HG03469 (cell line): ENCODE measurements around the gene CABLES1.
"Not testable (repeated sequence)": the region's sequence is repeated elsewhere in the genome, so short reads cannot be mapped to it uniquely, and the experiment has no call there.

Source experiments
- ATAC-seq: cut with Tn5 transposase; IDR thresholded peaks from one replicate; pipeline ENCODE4 v1.9.1; 2021; ENCODE audit warnings: mild to moderate bottlenecking, moderate library complexity, moderate number of reproducible peaks; ENCODE audit not compliant: unreplicated experiment

The CABLES1 gene

DNA sequence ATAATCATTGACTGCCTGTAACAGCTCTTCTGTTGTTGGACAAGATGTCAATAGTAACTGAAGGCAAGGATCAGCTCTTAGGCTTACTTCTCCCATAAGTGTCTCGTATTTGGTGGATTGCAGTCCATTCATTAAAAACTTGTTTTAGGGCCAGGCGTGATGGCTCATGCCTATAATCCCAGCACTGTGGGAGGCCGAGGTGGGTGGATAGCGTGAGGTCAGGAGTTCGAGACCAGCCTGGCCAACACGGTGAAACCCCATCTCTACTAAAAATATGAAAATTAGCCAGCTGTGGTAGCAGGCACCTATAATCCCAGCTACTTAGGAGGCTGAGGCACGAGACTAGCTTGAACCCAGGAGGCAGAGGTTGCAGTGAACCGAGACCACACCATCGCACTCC, 26.1 kb upstream of the CABLES1 start:
- ATAC-seq = not testable (repeated sequence)

DNA sequence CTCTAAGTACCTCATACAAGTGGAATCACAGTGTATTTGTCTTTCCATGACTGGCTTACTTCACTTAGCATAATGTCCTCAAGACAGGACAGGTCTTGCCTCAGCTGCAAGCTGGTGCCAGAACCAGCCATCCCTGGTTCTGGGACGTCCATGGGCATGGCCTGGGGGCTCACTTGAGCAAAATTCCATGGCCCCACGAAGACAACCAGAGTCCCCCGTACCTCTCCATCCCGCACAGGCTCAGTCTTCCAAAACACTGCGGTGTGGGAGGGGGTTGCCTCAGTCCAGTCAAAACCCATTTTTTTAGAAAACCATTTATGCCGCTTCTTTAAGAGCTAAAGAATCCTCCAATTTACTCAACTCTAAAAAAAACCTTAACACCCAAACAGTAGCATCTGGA, 21.7 kb upstream of the CABLES1 start:
- no peak for ATAC-seq

GRCh38 chr18:23114171-23114881, 21.0 kb upstream of the CABLES1 start:
- ATAC-seq = no peak

- ATAC-seq = no peak
These were observed 20.4 kb upstream of the CABLES1 start for GRCh38 chr18:23114911-23115310.

DNA sequence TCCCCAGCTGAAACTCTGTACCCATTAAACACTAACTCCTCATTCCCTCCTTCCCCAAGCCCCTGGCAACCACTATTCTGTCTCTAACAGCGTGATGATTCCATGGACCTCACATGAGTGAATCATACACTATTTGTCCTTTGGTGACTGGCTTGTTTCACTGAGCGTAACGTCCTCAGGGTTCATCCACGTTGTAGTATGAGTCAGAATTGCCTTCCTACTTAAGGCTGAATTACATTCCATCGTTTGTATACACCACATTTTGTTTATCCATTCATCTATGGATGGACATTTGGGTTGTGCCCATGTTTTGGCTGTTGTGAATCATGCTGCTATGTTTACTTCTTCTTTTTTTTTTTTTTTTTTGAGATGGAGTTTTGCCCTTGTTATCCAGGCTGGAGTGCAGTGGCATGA, 19.6 kb upstream of the CABLES1 start:
- ATAC-seq = no peak

DNA sequence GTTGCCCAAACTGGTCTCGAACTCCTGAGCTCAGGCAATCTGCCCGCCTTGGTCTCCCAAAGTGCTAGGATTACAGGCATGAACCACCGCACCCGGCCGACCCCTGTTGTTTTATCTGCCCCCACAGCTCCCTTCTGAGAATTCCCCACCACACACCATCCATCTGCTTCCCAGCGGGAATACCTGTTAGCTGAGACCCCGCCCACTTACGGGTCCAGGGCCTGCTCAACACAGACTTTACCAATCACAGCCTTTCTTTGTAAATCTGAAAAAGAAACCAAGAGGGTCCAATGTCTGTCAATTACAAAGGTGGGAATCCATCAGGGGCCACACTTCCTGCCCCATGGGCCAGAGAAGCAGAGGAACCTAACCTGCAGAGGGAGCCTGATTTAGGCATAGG, 14.2 kb upstream of the CABLES1 start:
- no peak for ATAC-seq

DNA sequence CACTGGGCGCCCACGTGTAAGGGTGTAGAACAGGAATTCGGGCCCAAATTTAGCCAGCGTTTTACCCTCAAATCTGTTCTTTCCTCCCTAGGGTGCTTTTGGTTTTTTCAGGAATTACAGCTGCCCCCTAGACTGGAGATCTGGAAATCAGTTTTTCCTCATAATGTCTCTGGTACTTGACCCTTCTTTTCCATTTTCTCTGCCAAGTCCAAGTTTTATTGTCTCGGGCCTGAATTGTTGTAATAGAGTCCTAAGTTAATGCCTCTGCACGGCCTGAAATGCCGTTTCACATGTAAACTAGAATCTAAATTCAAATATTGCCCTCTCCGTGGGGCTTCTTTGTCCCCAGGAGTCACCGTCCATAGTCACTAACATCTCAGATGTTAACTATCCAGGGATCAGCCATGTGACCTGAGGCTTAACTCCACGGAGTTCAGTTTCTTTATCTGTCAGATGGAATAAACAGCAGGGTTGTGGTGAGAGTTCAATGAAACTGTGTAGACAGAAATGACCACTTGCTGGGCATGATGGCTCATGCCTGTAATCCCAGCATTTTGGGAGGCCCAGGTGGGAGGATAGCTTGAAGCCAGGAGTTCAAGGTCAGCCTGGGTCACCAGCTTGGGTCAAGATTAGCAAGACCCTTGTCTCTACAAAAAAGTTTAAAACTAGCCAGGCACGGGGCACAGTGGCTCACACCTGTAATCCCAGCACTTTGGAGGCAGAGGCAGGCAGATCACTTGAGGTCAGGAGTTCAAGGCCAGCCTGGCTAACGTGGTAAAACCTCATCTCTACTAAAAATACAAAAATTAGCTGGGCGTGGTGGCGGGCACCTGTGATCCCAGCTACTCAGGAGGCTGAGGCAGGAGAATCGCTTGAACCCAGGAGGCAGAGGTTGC, 12.7 kb upstream of the CABLES1 start:
- ATAC-seq = no peak

GRCh38 chr18:23126376-23127056, 8.8 kb upstream of the CABLES1 start:
- ATAC-seq = no peak

DNA sequence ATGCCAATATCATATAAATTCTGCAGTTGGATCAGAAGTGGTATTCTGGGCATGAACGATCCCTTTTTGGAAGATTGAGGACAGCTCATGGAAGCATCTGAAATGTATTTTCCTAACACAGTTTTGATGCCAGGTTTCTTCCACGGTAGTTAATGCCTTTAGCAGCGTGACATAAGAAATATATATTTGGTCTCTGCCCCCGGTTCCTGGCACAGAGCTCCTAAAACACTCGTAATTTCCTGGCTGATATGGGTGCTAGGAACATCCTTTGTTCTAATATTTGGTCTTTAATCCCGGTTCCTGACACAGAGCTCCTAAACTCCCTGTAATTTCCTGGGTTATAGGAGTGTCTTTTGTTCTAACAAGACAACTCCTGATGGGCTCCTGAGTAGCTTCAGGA, 8.2 kb upstream of the CABLES1 start:
- ATAC-seq = no peak

GRCh38 chr18:23129355-23130002, 5.8 kb upstream of the CABLES1 start:
- no peak for ATAC-seq

DNA sequence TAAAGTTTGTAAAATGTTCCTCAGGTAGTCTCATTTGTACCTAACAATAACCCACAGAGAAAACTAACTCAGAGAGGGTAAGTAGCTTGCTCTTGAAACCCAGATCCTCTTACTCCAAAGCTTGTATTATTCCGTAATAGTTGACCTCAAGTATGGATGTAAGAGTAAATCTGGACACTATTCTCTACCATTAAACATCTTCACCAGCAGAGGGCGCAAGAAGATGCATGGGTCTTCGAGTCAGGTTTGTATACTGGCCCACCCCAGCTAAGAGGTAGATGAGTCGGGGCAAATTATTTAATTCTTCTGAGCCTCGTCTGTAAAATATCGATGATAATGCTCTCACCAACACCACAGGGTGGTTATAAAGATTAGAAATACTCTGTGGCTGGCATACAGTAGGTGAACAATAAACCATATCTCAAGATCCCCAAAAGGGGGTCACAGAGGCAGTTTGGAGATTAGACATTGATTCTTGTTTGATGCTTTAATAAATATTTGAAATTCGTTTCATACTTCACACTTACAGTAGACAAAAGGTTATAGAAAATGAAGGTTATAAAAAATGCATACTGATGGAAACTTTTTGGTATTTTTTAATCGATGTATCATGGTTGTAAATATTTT, 3.5 kb upstream of the CABLES1 start:
- no peak for ATAC-seq

DNA sequence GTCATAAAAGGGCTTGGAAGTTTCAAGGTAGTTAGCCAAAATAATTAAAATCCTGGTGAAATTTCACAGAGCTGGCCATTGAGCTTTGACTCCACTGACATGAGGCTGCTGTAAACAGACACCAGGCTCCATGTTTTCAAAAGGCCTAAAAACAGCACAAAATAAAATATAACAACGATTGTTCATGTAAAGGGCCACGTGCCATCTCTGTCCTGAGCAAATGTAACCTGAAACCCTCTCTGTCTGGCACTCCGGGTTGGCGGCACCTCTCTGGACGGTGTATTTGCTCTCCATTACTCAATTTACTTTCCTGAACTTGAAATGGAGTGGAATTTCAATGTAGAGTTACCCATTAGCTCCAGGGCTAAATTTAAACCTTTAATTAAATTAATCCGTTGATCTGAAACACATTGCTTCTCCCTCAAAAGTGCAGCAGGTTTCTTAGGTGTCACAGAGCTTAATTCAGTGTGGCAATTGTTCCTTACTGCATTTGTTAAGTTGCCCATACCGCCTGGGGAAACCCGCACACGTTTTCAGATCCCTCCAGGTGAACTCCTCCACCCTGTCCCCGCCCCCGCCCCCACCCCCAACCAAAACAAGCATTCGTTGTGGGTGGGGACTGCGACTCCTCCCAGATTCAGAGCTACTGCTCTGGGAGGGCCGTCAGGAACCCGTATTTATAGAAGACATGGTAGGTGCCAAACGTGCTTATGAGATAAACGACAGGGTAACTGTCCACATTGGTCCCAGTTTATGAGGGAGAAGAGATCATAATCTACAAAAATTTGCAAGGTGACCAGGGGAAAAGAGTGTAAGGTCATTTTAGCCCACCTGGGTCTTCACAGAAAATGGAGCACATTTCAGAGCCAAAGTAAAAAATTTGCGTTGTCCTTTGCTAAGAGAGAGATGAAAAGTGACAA, 1.2 kb upstream of the CABLES1 start:
- ATAC-seq = no peak

GRCh38 chr18:23135550-23136325, 453 bp downstream of the CABLES1 start:
- ATAC-seq = no peak

DNA sequence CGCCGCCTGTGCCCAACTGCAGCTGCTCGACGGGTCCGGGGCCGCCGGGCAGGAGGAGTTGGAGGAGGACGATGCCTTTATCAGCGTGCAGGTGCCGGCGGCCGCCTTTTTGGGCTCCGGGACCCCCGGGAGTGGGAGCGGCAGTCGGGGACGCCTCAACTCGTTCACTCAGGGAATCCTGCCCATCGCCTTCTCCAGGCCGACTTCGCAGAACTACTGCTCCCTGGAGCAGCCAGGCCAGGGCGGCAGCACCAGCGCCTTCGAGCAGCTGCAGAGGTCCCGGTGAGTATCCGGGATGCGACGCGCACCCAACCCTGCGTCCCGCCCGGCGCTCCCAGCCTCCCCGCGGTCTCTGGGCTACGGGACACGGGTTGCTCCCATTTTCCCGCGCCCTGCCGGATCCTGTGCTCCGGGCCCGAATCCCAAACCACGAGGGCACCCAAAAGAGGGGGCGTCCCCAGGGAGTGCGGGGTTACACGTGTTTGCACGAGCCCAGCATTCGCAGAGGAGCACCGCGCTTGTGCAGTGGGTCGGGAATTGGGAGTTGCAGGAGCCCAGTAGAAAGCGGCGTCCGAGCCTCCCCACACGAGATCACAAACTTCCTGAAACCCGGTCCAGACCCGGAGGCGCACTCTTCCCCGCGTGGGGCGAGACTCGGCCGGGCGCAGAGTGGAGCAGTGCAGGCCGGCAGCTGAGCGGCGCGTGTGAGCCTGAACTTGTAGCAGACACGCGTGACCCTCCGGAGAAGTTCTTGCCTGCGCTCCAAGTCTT, 1.2 kb downstream of the CABLES1 start:
- ATAC-seq = no peak

DNA sequence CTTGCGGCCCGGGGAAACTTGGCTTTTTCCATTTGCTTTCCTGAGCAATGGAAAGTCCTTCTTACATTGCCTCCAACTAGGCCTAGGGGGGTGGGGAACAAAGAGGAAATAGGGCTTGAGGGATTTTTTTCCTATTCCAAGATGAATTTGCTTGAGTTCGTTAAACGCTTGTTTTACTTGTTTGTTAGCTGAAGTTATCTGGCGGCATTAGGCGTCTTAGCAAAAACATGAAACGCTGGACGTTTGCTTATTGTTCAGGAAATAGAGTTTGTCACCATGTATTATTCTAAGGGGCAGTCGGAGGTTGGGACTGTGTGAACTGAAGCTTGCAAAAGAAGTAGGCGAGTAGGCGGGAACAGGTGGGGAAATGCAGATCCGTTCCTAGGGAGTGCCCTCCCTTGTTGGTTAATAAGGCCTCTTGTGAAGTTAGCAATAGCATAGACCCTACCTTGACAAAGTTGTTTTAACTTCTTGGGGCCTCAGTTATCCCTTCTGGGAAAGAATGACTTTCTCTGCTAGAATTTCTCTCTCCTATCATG, 1.9 kb downstream of the CABLES1 start:
- no peak for ATAC-seq

GRCh38 chr18:23137788-23138216, 2.5 kb downstream of the CABLES1 start:
- no peak for ATAC-seq

GRCh38 chr18:23138471-23138870, 3.2 kb downstream of the CABLES1 start:
- no peak for ATAC-seq
